NCI-H524 treated with DMSO at 0.1 percent for 48 hours (cell line): Measurements from ENCODE around the gene OSBPL10.

Source experiments
- DNase-seq: peaks from one replicate; lab custom pipeline; 2025; lab: John Stamatoyannopoulos, UW

Gene OSBPL10

DNA sequence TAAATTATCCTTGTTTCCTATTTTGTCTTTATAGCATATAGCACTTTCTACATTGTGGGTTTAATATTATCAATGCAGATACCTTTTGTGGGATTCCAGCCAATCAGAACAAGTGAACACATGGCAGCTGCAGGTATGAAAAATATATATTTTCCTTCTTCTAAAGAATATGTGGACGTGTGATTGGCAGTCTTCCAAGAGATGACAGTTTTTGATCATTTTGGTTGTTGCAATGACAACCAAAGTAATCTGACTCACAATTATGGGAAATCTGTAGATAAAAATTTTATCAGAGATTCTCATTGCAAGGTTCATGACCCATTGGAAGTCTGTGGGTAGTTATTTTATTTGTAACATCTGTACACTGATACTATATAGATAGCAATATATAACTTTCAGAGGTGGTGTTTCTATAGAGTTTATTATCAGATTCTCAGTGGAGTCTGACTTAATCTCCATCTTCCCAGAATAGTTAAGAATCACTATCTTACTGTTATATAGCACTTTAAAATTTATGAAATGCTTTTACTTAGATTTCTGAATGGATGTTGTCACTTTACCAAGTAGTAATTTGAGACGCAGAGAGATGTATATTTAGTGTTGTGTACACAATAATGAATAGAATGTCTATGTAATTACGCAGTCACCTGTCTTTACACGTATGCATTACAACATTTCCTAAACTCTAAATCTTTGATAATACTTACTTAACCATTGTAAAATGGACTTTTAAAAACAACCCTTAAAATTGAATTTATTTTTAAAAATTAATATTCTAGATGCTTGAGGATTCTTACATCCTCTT lies 365.8 kb downstream of the OSBPL10 start:
- DNase-seq = no peak

DNA sequence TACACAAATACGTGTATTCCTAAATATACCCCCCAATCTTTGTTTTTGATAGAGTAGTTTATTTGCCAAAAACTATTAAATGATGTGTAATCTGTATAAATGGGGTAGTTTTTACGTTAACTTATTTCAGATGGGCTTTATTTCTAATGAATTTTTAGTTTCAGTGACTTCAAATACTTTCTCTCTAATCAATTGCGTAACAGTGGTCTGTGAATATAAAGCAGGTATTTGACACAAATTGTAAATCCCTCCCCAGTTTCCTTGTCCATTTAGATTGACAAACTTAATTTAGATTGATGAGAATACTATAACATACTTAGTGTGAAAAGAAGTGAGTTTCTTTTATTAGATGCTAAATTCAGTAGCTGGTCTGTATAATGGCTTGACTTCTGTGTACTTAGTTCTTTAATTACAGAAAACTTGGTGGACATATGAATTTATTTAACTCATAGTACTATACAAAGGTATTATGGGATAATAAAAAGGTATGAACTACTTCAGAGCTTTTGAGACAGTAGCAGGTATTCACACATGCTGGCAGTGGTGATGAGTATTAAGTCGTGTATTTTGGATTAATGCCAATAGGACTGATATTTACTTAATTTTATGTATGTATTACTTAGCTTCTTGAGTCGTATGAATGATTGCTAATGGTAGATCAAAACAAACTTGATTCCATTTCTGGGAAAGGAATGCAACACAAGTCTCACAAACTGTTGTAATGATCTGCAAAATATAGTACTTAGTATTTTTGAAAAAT lies 366.7 kb downstream of the OSBPL10 start:
- no peak for DNase-seq

DNA sequence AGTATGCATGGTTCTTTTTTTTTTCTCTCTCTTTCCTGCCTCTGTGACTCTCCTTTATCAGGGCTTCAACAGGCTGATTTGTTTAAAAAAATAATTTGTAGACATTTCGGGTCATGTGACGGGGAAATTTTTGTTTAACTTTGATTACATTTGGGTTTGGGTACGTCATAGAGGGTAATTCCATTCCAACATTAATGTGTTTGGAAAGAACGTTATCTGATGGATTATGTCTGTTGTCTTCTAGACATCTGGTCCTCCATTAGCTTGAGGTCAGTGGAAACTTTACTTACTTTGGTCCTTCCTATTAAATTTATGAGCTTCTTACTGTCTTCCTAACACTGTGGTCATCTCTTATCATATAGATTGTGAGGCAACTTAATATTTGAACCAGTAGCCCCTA lies 367.4 kb downstream of the OSBPL10 start:
- DNase-seq = no peak

DNA sequence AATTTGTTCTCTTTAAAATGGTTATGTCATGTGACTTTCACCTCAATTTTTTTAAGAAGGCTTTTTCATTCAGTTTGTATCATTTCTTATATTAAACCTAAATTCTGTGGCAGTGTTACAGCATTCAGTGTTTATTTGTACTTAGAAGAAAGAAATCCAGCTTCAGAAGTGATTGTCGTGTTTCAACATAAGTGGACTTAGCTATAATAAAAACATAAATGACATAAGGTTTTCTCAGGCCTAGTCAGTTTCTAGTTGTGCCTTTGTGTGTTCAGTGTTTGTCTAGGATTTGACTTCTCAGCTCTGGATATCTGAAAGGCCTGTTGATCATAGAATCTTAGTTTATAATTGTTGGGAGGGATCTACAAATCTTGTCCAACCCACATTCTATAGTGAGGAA lies 367.9 kb downstream of the OSBPL10 start:
- DNase-seq = no peak
